ENCODE results near the gene SPATA7.
"Not testable (repeated sequence)": the region's sequence is repeated elsewhere in the genome, so short reads cannot be mapped to it uniquely, and the experiment has no call there.

GRCh38 chr14:88381634-88382033 is 3.8 kb upstream of the SPATA7 start:
- not testable (repeated sequence) for TF ChIP-seq POLR2A (IDR thresholded peaks at IDR 0.05; ENCODE audit: low read length); GATA1 (IDR thresholded peaks at IDR 0.05; ENCODE audit: low read depth, low read length)

All from erythroblast (primary cell).